ENCODE data around the gene VAV2.

VAV2 gene

DNA sequence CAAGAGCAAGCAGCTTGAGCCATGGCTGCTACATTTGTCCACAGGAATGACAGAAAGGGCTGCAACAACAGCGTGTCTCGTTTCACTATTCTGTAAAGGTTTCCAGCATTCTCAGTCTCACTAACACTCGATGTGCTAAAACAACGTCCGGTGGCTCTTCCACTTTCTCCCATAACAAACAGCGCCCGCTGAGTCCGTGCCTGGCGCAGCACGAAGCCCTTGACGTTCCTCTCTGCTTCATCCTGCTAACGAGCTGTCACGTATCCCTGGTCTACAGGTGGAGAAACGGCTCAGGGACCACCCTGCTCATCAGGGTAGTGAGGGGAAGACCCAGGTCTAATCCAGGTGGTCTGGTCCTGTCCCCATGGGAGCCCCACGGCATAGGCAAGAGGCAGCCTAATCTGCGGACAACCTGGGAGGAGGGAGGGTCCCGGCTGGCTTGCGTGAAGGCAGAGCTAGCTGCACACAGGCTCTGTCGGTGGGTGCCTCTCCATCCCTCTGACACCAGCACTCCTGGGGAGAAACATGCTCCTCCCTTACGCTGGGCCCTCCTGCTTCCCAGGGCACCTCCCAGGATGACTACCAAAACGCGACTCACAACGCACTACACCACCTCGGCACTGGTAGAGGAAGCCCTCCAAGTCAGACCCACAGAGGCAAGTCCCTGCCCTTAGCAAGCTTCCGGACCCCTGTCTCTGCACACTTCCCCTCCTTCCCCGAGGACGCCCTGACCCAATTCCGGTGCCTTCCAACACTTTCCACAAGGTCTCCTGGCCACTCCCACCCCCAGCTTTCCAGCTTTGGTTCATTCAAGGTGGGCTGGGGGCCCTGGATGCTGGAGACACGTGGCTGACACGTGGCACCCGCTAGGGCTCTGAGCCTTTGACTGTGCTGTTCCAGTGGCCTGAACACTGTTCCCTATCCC lies 43.3 kb downstream of the VAV2 start:
- TF ChIP-seq, protein P1, sequence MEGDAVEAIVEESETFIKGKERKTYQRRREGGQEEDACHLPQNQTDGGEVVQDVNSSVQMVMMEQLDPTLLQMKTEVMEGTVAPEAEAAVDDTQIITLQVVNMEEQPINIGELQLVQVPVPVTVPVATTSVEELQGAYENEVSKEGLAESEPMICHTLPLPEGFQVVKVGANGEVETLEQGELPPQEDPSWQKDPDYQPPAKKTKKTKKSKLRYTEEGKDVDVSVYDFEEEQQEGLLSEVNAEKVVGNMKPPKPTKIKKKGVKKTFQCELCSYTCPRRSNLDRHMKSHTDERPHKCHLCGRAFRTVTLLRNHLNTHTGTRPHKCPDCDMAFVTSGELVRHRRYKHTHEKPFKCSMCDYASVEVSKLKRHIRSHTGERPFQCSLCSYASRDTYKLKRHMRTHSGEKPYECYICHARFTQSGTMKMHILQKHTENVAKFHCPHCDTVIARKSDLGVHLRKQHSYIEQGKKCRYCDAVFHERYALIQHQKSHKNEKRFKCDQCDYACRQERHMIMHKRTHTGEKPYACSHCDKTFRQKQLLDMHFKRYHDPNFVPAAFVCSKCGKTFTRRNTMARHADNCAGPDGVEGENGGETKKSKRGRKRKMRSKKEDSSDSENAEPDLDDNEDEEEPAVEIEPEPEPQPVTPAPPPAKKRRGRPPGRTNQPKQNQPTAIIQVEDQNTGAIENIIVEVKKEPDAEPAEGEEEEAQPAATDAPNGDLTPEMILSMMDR (IDR thresholded peaks at IDR 0.05; ENCODE audit: low read depth, low read length, missing control alignments) = no peak
- no peak for DNase-seq (ENCODE audit: low read depth)

DNA sequence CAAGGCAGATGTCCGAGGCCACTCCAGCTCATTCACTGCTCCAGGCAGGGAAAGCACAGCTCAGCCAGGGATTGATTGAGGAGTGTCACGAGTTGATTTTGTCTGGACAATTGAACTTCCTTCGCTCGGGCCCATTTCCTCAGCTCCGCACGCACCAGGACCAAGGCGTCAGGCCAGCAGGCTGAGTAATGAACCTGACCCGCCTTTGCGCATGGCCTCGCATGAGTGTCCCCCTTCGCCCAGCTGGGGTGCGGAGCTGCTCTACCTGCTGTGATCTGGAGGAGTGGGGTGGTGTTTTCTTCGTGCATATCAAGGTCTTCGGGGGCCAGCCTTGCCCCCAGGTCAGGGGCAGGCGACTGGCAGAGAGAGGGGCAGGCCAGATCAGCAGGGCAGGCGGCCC lies 44.0 kb downstream of the VAV2 start:
- H3K4me3 ChIP-seq (ENCODE audit: low read depth, low read length) = no peak overlapping the region
- TF ChIP-seq, protein P1 (IDR thresholded peaks at IDR 0.05; ENCODE audit: low read depth, low read length, missing control alignments) = no peak
- no peak for DNase-seq (ENCODE audit: low read depth)

More for the DNA sequence above, 43.3 kb downstream of the VAV2 start:
- H3K4me3 ChIP-seq (ENCODE audit: low read depth, low read length) = no peak overlapping the region

DNA sequence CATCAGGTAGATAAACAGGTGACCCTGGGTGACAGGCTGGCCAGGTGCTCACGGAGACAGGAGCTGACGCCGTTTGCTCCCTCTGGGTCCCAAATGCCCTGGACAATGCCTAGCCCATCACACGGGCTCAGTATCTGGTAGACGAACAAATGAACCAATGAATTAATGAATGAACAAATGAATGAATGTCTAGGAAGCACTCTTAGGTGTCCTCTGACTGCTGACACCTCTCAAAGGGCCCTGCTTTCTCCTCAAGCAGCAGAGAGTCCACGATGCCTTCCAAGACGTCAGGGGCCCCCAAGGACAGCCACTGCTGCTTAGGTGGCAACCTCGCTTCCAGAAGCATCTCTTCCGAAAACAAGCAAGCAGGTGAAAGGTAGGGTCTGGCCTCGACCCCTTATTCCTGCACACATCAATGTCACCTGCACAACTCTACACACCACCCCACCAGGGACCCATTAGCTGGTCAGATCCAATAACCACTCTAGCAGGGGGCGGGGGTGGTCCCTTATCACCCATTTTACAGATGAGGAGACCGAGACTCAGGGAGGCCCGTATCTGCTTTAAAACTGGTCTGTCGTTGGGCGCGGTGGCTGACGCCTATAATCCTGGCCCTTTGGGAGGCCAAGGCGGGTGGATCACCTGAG lies 45.2 kb downstream of the VAV2 start:
- TF ChIP-seq, protein P1 (IDR thresholded peaks at IDR 0.05; ENCODE audit: low read depth, low read length, missing control alignments) = no peak
- no peak for DNase-seq (ENCODE audit: low read depth)
- H3K4me3 ChIP-seq (ENCODE audit: low read depth, low read length) = no peak overlapping the region

DNA sequence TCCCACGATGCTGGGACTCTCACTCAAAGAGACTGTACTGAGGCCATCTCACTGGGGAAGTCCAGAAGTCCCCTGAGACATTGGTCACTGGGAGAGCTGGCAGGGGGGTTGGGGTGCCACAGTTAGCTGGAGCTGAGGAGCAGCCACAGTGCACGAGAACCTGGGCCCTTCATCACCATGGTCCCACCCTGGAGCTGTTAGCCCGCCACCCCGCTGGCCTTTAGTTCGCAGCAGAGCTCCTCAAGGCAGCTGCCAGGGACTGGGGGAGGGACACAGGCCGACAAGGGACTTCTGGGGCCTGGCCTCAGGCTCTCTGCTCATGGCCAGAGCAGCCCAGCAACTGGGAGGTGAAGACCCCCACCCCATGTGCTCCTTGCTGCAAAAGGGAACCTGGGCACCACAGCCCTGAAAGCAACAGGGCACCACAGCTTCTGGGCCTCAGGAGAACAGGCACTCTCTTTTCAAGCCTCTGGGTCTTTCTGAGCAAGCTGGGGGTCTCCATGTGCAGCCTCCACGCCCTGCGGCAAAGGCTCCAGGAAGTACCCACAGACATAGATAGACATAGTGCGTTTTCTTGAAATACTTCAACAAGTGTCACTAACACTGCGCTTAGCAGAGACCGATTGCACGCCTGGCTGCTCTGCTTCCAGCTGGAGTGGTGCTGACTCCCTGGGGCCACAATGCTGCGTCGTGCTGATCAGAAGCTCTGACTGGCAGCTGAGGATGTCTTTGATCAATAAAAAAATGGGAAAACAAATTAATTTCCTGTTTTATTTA lies 46.0 kb downstream of the VAV2 start:
- TF ChIP-seq, protein P1 (IDR thresholded peaks at IDR 0.05; ENCODE audit: low read depth, low read length, missing control alignments) = no peak
- no peak for DNase-seq (ENCODE audit: low read depth)
- peak overlapping the region; percentile 0 for H3K4me3 ChIP-seq (ENCODE audit: low read depth, low read length)

DNA sequence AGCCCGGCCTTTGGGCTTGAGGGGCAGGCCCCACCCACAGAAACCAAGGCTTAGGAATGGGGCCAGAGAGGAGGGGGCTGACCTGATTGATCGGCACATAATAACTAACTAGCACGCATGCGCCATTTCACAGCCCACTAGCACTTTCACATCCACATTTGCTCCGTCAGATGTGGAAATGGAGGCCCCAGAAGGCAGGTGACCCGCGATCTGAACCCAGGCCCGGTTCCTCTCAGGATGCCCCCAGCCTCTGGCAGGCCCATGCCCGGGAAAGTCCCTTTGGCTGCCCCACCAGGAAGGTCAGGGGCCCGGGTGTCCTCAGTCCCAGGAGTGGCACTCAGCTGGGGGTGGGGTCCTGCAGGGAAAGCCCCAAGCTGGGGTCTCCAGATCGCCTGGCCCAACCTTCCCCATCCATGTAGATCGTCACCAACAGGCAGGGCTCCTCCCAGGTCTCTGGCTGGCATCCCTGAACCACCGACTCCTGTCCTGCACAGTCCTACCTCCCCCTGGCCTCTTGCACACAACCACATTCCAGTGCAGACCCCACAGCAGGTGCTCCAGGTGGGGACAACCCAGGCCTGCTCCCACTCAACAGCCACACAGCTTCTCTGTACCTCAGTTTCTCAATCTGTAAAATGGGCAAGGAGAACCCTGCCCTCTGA lies 46.7 kb downstream of the VAV2 start:
- peak; percentile 84 for DNase-seq (ENCODE audit: low read depth)
- TF ChIP-seq, protein P1 (IDR thresholded peaks at IDR 0.05; ENCODE audit: low read depth, low read length, missing control alignments) = no peak
- peak overlapping the region; percentile 0 for H3K4me3 ChIP-seq (ENCODE audit: low read depth, low read length)

DNA sequence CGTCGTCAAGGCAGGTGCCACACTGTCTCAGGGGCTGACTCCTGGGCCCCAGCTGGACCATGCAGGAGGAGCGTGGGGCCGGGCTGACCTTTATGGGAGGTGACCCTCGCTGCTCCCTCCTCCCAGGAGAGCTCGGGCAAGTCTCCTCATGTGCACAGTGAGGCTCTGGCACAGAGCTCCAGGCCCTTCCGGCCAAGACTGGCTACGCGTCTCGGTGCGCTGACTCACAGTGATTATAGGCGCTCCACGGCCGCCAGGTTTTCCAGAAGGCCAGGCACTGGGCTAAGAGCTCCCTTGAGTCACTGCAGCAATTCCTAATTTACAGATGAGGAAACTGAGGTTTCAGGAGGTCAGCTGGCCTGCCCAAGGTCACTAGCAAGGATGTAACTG lies 47.4 kb downstream of the VAV2 start:
- no peak for DNase-seq (ENCODE audit: low read depth)
- TF ChIP-seq, protein P1 (IDR thresholded peaks at IDR 0.05; ENCODE audit: low read depth, low read length, missing control alignments) = no peak
- H3K4me3 ChIP-seq (ENCODE audit: low read depth, low read length) = no peak overlapping the region
